ENCODE data around the gene PAGR1.

The PAGR1 gene

GRCh38 chr16:29850998-29851397 is 35.0 kb downstream of the PAGR1 start:
- no peak for DNase-seq (ENCODE audit: low read depth)
- no peak overlapping the region for H3K4me3 ChIP-seq (replicated peaks; ENCODE audit: low read depth, low read length)
- TF ChIP-seq, protein P1, sequence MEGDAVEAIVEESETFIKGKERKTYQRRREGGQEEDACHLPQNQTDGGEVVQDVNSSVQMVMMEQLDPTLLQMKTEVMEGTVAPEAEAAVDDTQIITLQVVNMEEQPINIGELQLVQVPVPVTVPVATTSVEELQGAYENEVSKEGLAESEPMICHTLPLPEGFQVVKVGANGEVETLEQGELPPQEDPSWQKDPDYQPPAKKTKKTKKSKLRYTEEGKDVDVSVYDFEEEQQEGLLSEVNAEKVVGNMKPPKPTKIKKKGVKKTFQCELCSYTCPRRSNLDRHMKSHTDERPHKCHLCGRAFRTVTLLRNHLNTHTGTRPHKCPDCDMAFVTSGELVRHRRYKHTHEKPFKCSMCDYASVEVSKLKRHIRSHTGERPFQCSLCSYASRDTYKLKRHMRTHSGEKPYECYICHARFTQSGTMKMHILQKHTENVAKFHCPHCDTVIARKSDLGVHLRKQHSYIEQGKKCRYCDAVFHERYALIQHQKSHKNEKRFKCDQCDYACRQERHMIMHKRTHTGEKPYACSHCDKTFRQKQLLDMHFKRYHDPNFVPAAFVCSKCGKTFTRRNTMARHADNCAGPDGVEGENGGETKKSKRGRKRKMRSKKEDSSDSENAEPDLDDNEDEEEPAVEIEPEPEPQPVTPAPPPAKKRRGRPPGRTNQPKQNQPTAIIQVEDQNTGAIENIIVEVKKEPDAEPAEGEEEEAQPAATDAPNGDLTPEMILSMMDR (IDR thresholded peaks at IDR 0.05; ENCODE audit: low read length, missing control alignments), result no peak

DNA sequence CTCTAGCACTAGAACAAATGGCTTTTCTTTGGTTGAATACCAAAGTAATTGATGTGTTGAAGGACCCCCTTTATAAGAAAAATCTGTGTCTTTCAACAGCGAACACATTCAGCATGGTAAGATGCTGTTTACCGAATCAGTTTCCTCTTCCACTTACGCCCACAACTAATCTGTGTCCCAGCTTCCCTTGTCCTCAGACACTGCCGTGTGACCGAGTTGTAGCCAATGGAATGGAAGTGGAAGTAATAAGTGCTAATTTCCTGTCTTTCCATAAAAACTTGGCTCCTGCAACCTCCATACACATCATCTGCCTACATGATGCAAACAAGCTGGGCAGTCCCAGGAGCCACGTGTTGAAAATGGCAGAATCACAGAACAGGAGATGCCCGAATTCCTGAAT is 36.7 kb downstream of the PAGR1 start:
- TF ChIP-seq, protein P1 (IDR thresholded peaks at IDR 0.05; ENCODE audit: low read length, missing control alignments), result no peak
- no peak overlapping the region for H3K4me3 ChIP-seq (replicated peaks; ENCODE audit: low read depth, low read length)
- peak; percentile 84 for DNase-seq (ENCODE audit: low read depth)

GRCh38 chr16:29854520-29855100 is 38.7 kb downstream of the PAGR1 start:
- TF ChIP-seq, protein P1 (IDR thresholded peaks at IDR 0.05; ENCODE audit: low read length, missing control alignments), result no peak
- DNase-seq (ENCODE audit: low read depth), result no peak
- H3K4me3 ChIP-seq (replicated peaks; ENCODE audit: low read depth, low read length), result no peak overlapping the region

DNA sequence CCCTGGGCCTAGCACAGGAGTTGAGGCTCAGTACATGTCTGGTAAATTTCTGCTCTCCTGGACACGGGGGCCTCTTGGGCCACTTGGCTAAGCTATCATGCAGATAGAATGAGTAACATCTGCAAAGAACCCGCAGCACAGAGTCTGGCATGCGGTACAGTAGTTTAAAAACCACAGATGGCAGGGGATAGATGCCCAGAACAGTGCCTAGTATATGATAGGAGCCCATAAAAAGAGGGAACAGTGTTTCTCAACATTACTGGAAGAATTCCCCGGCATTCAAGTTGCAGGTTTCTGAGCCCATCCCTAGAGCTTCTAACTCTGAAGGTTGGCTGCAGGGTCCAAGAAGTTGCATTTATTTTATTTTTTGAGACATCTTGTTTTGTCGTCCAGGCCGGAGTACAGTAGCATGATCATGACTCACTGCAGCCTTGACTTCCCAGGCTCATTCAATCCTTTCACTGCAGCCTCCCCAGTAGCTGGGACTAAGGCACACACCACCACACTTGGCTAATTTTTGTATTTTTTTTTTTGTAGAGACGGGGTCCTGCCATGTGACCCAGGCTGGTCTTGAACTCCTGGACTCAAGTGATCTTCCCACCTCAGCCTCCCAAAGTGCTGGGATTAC is 41.3 kb downstream of the PAGR1 start:
- TF ChIP-seq, protein P1 (IDR thresholded peaks at IDR 0.05; ENCODE audit: low read length, missing control alignments), result no peak
- no peak overlapping the region for H3K4me3 ChIP-seq (replicated peaks; ENCODE audit: low read depth, low read length)
- peak; percentile 13 for DNase-seq (ENCODE audit: low read depth)

GRCh38 chr16:29858149-29858849 is 42.3 kb downstream of the PAGR1 start:
- TF ChIP-seq, protein P1 (IDR thresholded peaks at IDR 0.05; ENCODE audit: low read length, missing control alignments), result no peak

DNA sequence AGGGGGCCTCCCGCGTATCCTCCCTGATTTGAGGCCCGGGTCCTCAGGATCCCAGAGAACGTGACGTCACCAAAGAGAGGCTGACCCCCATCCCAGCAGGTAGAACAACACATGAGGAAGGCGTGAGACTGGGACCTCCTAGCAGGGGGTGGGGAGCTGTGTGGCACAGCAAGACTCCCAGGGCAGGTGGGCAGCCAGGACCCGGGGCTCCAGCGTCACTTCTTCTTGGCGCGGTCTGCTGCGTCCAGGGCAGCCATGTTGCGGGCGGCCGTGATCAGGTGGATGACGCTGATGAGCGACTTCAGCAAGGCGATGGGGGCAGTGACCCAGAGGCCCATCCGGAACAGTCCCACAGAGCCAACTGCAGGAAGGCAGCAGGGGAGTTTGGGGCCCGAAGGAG is 43.0 kb downstream of the PAGR1 start:
- TF ChIP-seq, protein P1 (IDR thresholded peaks at IDR 0.05; ENCODE audit: low read length, missing control alignments), result no peak
- no peak overlapping the region for H3K4me3 ChIP-seq (replicated peaks; ENCODE audit: low read depth, low read length)
- no peak for DNase-seq (ENCODE audit: low read depth)

More at GRCh38 chr16:29858149-29858849, 42.3 kb downstream of the PAGR1 start:
- no peak overlapping the region for H3K4me3 ChIP-seq (replicated peaks; ENCODE audit: low read depth, low read length)
- no peak for DNase-seq (ENCODE audit: low read depth)
